Right atrium auricular region (tissue), 2 donors: ENCODE results near the gene CACNA1D. TPM values are rescaled to one million over a fixed set of nuclear protein-coding genes. Genes with fewer than 3 reads are reported as not detected.

ENCODE experiments used
- DNase-seq: peaks from one replicate; pipeline ENCODE4 v3.0.0-alpha.2; 2019; ENCODE audit warnings: low spot score
- H3K27ac ChIP-seq, 2 donors: fragments of 200-600 bp; sonication (generic); 1 replicate in 1 of 2; 2 replicates in 1 of 2; pipeline ENCODE4 v1.5.1; 2016 to 2019
- H3K27me3 ChIP-seq, 2 donors: fragments of 200-600 bp; sonication (generic); one replicate each; pipeline versions ENCODE4 v1.5.1 to v1.6.0; 2017 to 2019
- H3K36me3 ChIP-seq: fragments of 200-600 bp; sonication (generic); one replicate; pipeline ENCODE4 v1.5.1; 2016
- H3K4me1 ChIP-seq, 2 donors: fragments of 200-600 bp; sonication (generic); one replicate each; pipeline versions ENCODE4 v1.5.1 to v1.6.0; 2017 to 2019
- H3K4me3 ChIP-seq, 2 donors: fragments of 200-600 bp; sonication (generic); 1 replicate in 1 of 2; 2 replicates in 1 of 2; pipeline ENCODE4 v1.5.1; 2017 to 2019; ENCODE audit warnings: mild to moderate bottlenecking in 1 of 2, moderate library complexity in 1 of 2
- H3K9me3 ChIP-seq, 2 donors: fragments of 200-600 bp; sonication (generic); one replicate each; pipeline ENCODE4 v1.5.1; 2019
- CTCF ChIP-seq, 2 donors: fragments of 200-600 bp; sonication (generic); IDR thresholded peaks; one replicate each; pipeline ENCODE4 v1.5.1; 2019; ENCODE audit warnings: antibody characterized with exemption in 2 of 2
- total RNA-seq, 2 donors: library from RNA; depleted of rRNA; stranded (reverse); fragments of >200 nt; gene quantifications; one replicate each; pipeline ENCODE4 v1.1.0, GENCODE V29; 2016

CACNA1D gene
- total RNA-seq, 2 donors from 2014 or later, result 2.7 to 9.6 TPM

- H3K4me1 ChIP-seq, result no peaks in the 10 kb centered on the region
These were observed 269.8 kb downstream of the CACNA1D start for GRCh38 chr3:53764026-53764775.

GRCh38 chr3:53765753-53766152, 271.3 kb downstream of the CACNA1D start:
- no peak for DNase-seq
- Histone ChIP-seq H3K4me3 (no peak overlapping the region), H3K27ac (no peak overlapping the region), H3K27me3 (no peaks in the 10 kb centered on the region), H3K36me3 (no peaks in the 10 kb centered on the region), H3K4me1 (no peaks in the 10 kb centered on the region), H3K9me3 (no peaks in the 10 kb centered on the region)
- no peak for TF ChIP-seq CTCF (IDR thresholded peaks at IDR 0.05)

More at GRCh38 chr3:53764026-53764775, 269.8 kb downstream of the CACNA1D start:
- Histone ChIP-seq H3K36me3 (no peaks in the 10 kb centered on the region), H3K27ac (no peak overlapping the region), H3K27me3 (no peaks in the 10 kb centered on the region), H3K9me3 (no peaks in the 10 kb centered on the region), H3K4me3 (no peak overlapping the region)
- no peak for TF ChIP-seq CTCF (IDR thresholded peaks at IDR 0.05)
- no peak for DNase-seq

- no peak overlapping the region for H3K27ac ChIP-seq
- H3K36me3 ChIP-seq, result no peaks in the 10 kb centered on the region
- no peak for TF ChIP-seq CTCF (IDR thresholded peaks at IDR 0.05)
- no peaks in the 10 kb centered on the region for H3K4me1 ChIP-seq
- DNase-seq, result no peak
- H3K4me3 ChIP-seq, result no peak overlapping the region
- H3K27me3 ChIP-seq, result no peaks in the 10 kb centered on the region
- no peaks in the 10 kb centered on the region for H3K9me3 ChIP-seq
These were observed 272.3 kb downstream of the CACNA1D start for GRCh38 chr3:53766706-53767105.

GRCh38 chr3:53768478-53769459, 274.4 kb downstream of the CACNA1D start:
- Histone ChIP-seq H3K36me3 (no peaks in the 10 kb centered on the region), H3K4me3 (no peak overlapping the region), H3K4me1 (peaks cover 0 to 7% of the 10 kb centered on the region in 2 donors), H3K9me3 (no peaks in the 10 kb centered on the region), H3K27me3 (no peaks in the 10 kb centered on the region), H3K27ac (no peak overlapping the region)
- TF ChIP-seq CTCF (IDR thresholded peaks at IDR 0.05), result no peak
- no peak for DNase-seq

GRCh38 chr3:53772562-53772961, 278.2 kb downstream of the CACNA1D start:
- no peak overlapping the region for H3K4me3 ChIP-seq
- H3K27me3 ChIP-seq, result no peaks in the 10 kb centered on the region
- DNase-seq, result no peak
- peaks cover 0 to 10% of the 10 kb centered on the region in 2 donors for H3K4me1 ChIP-seq
- H3K9me3 ChIP-seq, result no peaks in the 10 kb centered on the region
- no peaks in the 10 kb centered on the region for H3K36me3 ChIP-seq
- no peak overlapping the region for H3K27ac ChIP-seq
- no peak for TF ChIP-seq CTCF (IDR thresholded peaks at IDR 0.05)
